Heart right ventricle (tissue), 16 donors: ENCODE measurements around the gene SLC25A21. TPM values are rescaled to one million over a fixed set of nuclear protein-coding genes. Genes with fewer than 3 reads are reported as not detected.

Experiments used
- ATAC-seq, 8 donors: fragments of 200-7000 bp; cut with Tn5 transposase; one replicate each; pipeline ENCODE4 v1.9.1; 2020; ENCODE audit warnings: mild to moderate bottlenecking in 8 of 8, moderate library complexity in 8 of 8, moderate number of reproducible peaks in 1 of 8
- DNase-seq, 2 donors: peaks; one replicate each; pipeline ENCODE4 v3.0.0-alpha.2; 2020
- H3K27ac ChIP-seq, 10 donors: fragments of 200-600 bp; sonication (generic) in 2 of 10; one replicate each; pipeline versions ENCODE4 v1.5.0 to v1.8.0; 2020 to 2022; ENCODE audit warnings: mild to moderate bottlenecking in 3 of 10
- H3K27me3 ChIP-seq, 7 donors: fragments of 200-600 bp; one replicate each; pipeline ENCODE4 v1.8.0; 2021 to 2022; ENCODE audit warnings: mild to moderate bottlenecking in 2 of 7
- H3K36me3 ChIP-seq, 9 donors: fragments of 200-600 bp; sonication (generic) in 1 of 9; one replicate each; pipeline versions ENCODE4 v1.5.0 to v1.8.0; 2020 to 2022; ENCODE audit warnings: mild to moderate bottlenecking in 2 of 9
- H3K4me1 ChIP-seq, 9 donors: fragments of 200-600 bp; sonication (generic) in 1 of 9; one replicate each; pipeline versions ENCODE4 v1.5.0 to v1.8.0; 2020 to 2022; ENCODE audit warnings: mild to moderate bottlenecking in 4 of 9
- H3K4me3 ChIP-seq, 10 donors: fragments of 200-600 bp; sonication (generic) in 2 of 10; one replicate each; pipeline versions ENCODE4 v1.5.0 to v1.8.0; 2020 to 2022; ENCODE audit warnings: mild to moderate bottlenecking in 7 of 10, moderate library complexity in 2 of 10
- H3K9me3 ChIP-seq, 11 donors: fragments of 200-600 bp in 10 of 11; sonication (generic) in 2 of 11; one replicate each; pipeline versions ENCODE4 v1.5.0 to v1.8.0; 2013 to 2022; ENCODE audit warnings: mild to moderate bottlenecking in 2 of 11, control low read depth in 1 of 11, moderate library complexity in 1 of 11
- WGBS, 2 donors: extraction: QIAGEN DNeasy Blood & Tissue Kit; methylation state at CpG; one replicate each; pipeline ENCODE4 v1.1.7; 2013; ENCODE audit warnings: inconsistent platforms in 1 of 2; 5-methylcytosine and 5-hydroxymethylcytosine counted together
- intact Hi-C, 10 donors: fragments of 100-400 bp; cut with DNase I; formaldehyde crosslinking; loops; one replicate each; pipeline versions ENCODE4 v1.11.1 to v1.14.2; 2022
- polyA plus RNA-seq, 2 donors: library from polyadenylated mRNA; stranded (reverse); fragments of 200-250 nt; gene quantifications; one replicate each; pipeline ENCODE4 v1.2.3, GENCODE V29; 2013
- total RNA-seq, 10 donors: library from RNA; stranded (reverse); fragmentation: NEBNext Ultra II Directional in 3 of 10; extraction: Animal tissue kit (Norgen Biotek cat#: 25700) in 3 of 10; gene quantifications; one replicate each; pipeline versions ENCODE4 v1.2.1 to v1.2.4, GENCODE V29; 2021 to 2023
- TF ChIP-seq, protein P1 (sequence below), 9 donors: fragments of 200-600 bp; sonication (generic) in 2 of 9; IDR thresholded peaks; one replicate each; pipeline versions ENCODE4 v1.5.0 to v1.8.0; 2021 to 2022; ENCODE audit warnings: antibody characterized with exemption in 9 of 9, mild to moderate bottlenecking in 5 of 9, moderate library complexity in 1 of 9
- donor health status: Arrhythmogenic right ventricular cardiomyopathy.
- donor health status: ischemic (EF 13 %, LVEDD 7.1; RV severe dilation, severe dysfunction).
- donor health status: healthy with polysubstance abuse.
- donor health status: DM: no; HTN: yes; CAD: no.
- donor health status: DM: no; HTN: no; CAD: no.
- donor health status: ischemic (EF 25% LVEDD 6.9; RV normal size, moderate dysfunction).
- donor health status: ischemic (EF 25% LVEDD 5.7; RV mildly dilated, moderate dysfunction).
- donor health status: healthy.
- donor health status: DM: yes; HTN: yes; CAD: no.
- donor health status: Ischemic cardiomyopathy.
- donor health status: ischemic (EF 35%, LVEDD 5.7; RV mildly dilated, moderate dysfunction).
- donor health status: nonischemic (EF 11% LVEDD 7.7; RV severe dilation, severe dysfunction).
- donor health status: DM: yes; HTN: yes; CAD: no.
- donor health status: PGD.
- donor health status: ischemic (EF 29% LVEDD 5.4; RV normal size, mild dysfunction).
- donor health status: nonischemic (EF 23%, LVEDD 6.1; RV moderate dilation, normal function).

The SLC25A21 gene
- total and polyA plus RNA-seq, 12 donors = 0.08 to 1.3 (median 0.34) TPM

GRCh38 chr14:37202812-37203211, 30.4 kb upstream of the SLC25A21 start:
- Histone ChIP-seq H3K4me1 (peaks cover 0 to 10% (median 0%) of the 10 kb centered on the region in 9 donors), H3K36me3 (no peaks in the 10 kb centered on the region), H3K27me3 (peaks cover 0 to 3% (median 0%) of the 10 kb centered on the region in 7 donors), H3K4me3 (no peak overlapping the region), H3K27ac (no peak overlapping the region), H3K9me3 (peaks cover 0 to 22% (median 7%) of the 10 kb centered on the region in 11 donors)
- intact Hi-C loops = no loop called here
- no peak for ATAC-seq
- TF ChIP-seq, protein P1, sequence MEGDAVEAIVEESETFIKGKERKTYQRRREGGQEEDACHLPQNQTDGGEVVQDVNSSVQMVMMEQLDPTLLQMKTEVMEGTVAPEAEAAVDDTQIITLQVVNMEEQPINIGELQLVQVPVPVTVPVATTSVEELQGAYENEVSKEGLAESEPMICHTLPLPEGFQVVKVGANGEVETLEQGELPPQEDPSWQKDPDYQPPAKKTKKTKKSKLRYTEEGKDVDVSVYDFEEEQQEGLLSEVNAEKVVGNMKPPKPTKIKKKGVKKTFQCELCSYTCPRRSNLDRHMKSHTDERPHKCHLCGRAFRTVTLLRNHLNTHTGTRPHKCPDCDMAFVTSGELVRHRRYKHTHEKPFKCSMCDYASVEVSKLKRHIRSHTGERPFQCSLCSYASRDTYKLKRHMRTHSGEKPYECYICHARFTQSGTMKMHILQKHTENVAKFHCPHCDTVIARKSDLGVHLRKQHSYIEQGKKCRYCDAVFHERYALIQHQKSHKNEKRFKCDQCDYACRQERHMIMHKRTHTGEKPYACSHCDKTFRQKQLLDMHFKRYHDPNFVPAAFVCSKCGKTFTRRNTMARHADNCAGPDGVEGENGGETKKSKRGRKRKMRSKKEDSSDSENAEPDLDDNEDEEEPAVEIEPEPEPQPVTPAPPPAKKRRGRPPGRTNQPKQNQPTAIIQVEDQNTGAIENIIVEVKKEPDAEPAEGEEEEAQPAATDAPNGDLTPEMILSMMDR (IDR thresholded peaks at IDR 0.05) = no peak
- DNase-seq = no peak
- WGBS, 2 donors = 77 to 86% methylated on average over 2 of the region's 2 CpGs

DNA sequence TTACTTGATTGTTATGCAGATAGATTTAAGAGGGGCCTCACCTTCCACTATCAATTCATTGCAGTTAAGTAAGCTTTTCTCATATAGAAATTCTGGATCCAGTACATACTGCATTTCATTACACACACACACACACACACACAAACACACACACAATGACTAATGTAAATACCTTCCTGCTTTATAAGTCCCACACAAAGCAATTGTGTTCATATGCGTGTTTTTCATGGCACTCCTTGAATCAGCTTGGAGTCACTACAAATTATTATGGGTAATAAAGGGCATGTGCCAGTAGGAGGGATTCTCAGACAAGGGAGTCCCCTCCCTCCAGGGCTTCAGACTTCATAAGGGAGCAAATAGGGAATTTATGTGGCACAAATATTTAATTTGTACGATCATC, 29.9 kb upstream of the SLC25A21 start:
- Histone ChIP-seq H3K36me3 (no peaks in the 10 kb centered on the region), H3K27ac (no peak overlapping the region), H3K4me1 (peaks cover 0 to 10% (median under 1%) of the 10 kb centered on the region in 9 donors), H3K4me3 (no peak overlapping the region), H3K27me3 (peaks cover 0 to 4% (median 0%) of the 10 kb centered on the region in 7 donors), H3K9me3 (peaks cover 0 to 22% (median 7%) of the 10 kb centered on the region in 11 donors)
- no peak for DNase-seq
- TF ChIP-seq, protein P1 (IDR thresholded peaks at IDR 0.05) = no peak
- WGBS, 2 donors = 95 to 97% methylated on average over 2 of the region's 2 CpGs
- intact Hi-C loops = no loop called here
- ATAC-seq = no peak

DNA sequence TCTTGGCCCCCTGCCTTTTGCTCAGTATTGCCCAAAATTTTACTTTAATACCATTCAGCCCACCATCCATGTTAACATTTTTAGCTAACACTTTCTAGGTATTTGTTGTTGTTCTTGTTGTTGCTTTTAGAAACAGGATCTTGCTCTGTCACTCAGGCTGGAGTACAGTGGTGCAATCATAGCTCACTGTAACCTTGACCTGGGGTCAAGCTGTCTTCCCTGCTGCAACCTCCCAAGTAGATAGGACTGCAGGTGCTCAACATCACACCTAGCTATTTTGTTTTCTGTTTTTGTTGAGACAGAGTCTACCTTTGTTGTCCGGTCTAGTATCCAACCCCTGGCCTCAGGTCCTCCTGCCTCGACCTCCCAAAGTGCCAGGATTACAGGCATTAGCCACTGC, 29.3 kb upstream of the SLC25A21 start:
- no peak for DNase-seq
- WGBS, 2 donors = 88 to 92% methylated on average over 2 of the region's 2 CpGs
- Histone ChIP-seq H3K27ac (no peak overlapping the region), H3K36me3 (no peaks in the 10 kb centered on the region), H3K9me3 (peaks cover 0 to 21% (median 7%) of the 10 kb centered on the region in 11 donors), H3K4me3 (no peak overlapping the region), H3K4me1 (peaks cover 0 to 15% (median 6%) of the 10 kb centered on the region in 9 donors), H3K27me3 (peaks cover 0 to 4% (median 0%) of the 10 kb centered on the region in 7 donors)
- TF ChIP-seq, protein P1 (IDR thresholded peaks at IDR 0.05) = no peak
- ATAC-seq = no peak
- intact Hi-C loops = no loop called here

- no peaks in the 10 kb centered on the region for H3K9me3 ChIP-seq
- DNase-seq (no peak), ATAC-seq (no peak)
- peaks cover 0 to 4% (median 0%) of the 10 kb centered on the region in 7 donors for H3K27me3 ChIP-seq
- 91% methylated on average over 5 of the region's 5 CpGs for WGBS, 2 donors
- TF ChIP-seq, protein P1 (IDR thresholded peaks at IDR 0.05) = no peak
- intact Hi-C loops = loop anchor here in 1 of 10 donors (2.0 kb wide), 1 partner anchor 62 kb away; no protein-coding TSS in a partner anchor
- H3K4me3 ChIP-seq = peak overlapping the region in 4 of 10 donors; percentile 59 to 80 (median 68)
- no peak overlapping the region for H3K27ac ChIP-seq
- peaks cover 0 to 15% (median 7%) of the 10 kb centered on the region in 9 donors for H3K4me1 ChIP-seq
- H3K36me3 ChIP-seq = no peaks in the 10 kb centered on the region
Measured at GRCh38 chr14:37198907-37199306, 26.5 kb upstream of the SLC25A21 start.
